ENCODE data around the gene OR2J1.
"Not testable (repeated sequence)": the region's sequence is repeated elsewhere in the genome, so short reads cannot be mapped to it uniquely, and the experiment has no call there.

OR2J1 gene

GRCh38 chr6:29099190-29099589 is at the start of gene OR2J1:
Gene OR2J1 (plus strand): TSS chr6:29099490. CDS start chr6:29100943, 1,453 bp downstream.
- no peak for DNase-seq

GRCh38 chr6:29051680-29052079 is 47.6 kb upstream of the OR2J1 start:
- no peak for DNase-seq

GRCh38 chr6:29071831-29072723 is 27.2 kb upstream of the OR2J1 start:
- no peak for DNase-seq

- DNase-seq, result no peak
Measured at GRCh38 chr6:29079203-29079602, 20.1 kb upstream of the OR2J1 start.

- no peak for DNase-seq
Measured at GRCh38 chr6:29081312-29081711, 18.0 kb upstream of the OR2J1 start.

- no peak for DNase-seq
Measured at GRCh38 chr6:29082457-29082856, 16.8 kb upstream of the OR2J1 start.

- DNase-seq, result no peak
Measured at GRCh38 chr6:29087213-29087612, 12.1 kb upstream of the OR2J1 start, which contains the start of gene OR2B3. Gene OR2B3 (minus strand): TSS chr6:29087313. CDS start chr6:29087248, 65 bp downstream.

GRCh38 chr6:29092957-29093356 is 6.3 kb upstream of the OR2J1 start:
- no peak for DNase-seq

GRCh38 chr6:29097803-29098202 is 1.5 kb upstream of the OR2J1 start:
- DNase-seq, result no peak

GRCh38 chr6:29107758-29108157 is 8.5 kb downstream of the OR2J1 start, which contains the start of gene OR2J3:
Gene OR2J3 (plus strand): TSS chr6:29108058. CDS start chr6:29111891, 3,833 bp downstream.
- DNase-seq, result no peak

GRCh38 chr6:29112135-29112534 is 12.8 kb downstream of the OR2J1 start:
- no peak for DNase-seq

GRCh38 chr6:29114964-29115363 is 15.7 kb downstream of the OR2J1 start:
- not testable (repeated sequence) for DNase-seq

- DNase-seq, result no peak
Measured at GRCh38 chr6:29129326-29130012, 30.2 kb downstream of the OR2J1 start.

GRCh38 chr6:29130644-29131043 is 31.4 kb downstream of the OR2J1 start:
- no peak for DNase-seq

GRCh38 chr6:29131691-29132090 is 32.4 kb downstream of the OR2J1 start:
- DNase-seq, result no peak

- DNase-seq, result no peak
Measured at GRCh38 chr6:29137724-29138123, 38.4 kb downstream of the OR2J1 start.

GRCh38 chr6:29141606-29142005 is 42.3 kb downstream of the OR2J1 start:
- no peak for DNase-seq

- no peak for DNase-seq
Measured at GRCh38 chr6:29142309-29142708, 43.0 kb downstream of the OR2J1 start.

- DNase-seq, result no peak
Measured at GRCh38 chr6:29146179-29146578, 46.9 kb downstream of the OR2J1 start.

- DNase-seq, result no peak
Measured at GRCh38 chr6:29147074-29147473, 47.8 kb downstream of the OR2J1 start.

GRCh38 chr6:29149444-29149843 is 50.2 kb downstream of the OR2J1 start:
- not testable (repeated sequence) for DNase-seq
